ENCODE data around the gene RECK.

Gene RECK

GRCh38 chr9:36173861-36174260 lies 137.1 kb downstream of the RECK start:
- H3K27ac ChIP-seq = no peak overlapping the region
- H3K27me3 ChIP-seq = no peaks in the 10 kb centered on the region
- H3K36me3 ChIP-seq = no peaks in the 10 kb centered on the region
- no peaks in the 10 kb centered on the region for H3K9me3 ChIP-seq
- TF ChIP-seq CTCF (IDR thresholded peaks at IDR 0.05) = no peak
- H3K4me3 ChIP-seq (ENCODE audit: low read depth in 1 of 2, low read length in 1 of 2) = no peak overlapping the region
- peaks cover 5 to 6% of the 10 kb centered on the region in 2 experiments for H3K4me1 ChIP-seq (ENCODE audit: control insufficient read depth in 1 of 2, insufficient read depth in 1 of 2, low read depth in 1 of 2, low read length in 1 of 2)

Measured in neutrophil (primary cell).